HT-29 (cell line): ENCODE data around the gene GPRIN3. TPM values are rescaled to one million over a fixed set of nuclear protein-coding genes. Genes with fewer than 3 reads are reported as not detected.
"Not testable (repeated sequence)": the region's sequence is repeated elsewhere in the genome, so short reads cannot be mapped to it uniquely, and the experiment has no call there.

Experiments
- DNase-seq: peaks from one replicate; pipeline ENCODE4 v3.0.0-alpha.2; 2015; ENCODE audit warnings: low spot score
- total RNA-seq: library from RNA; depleted of rRNA; stranded (reverse); fragments of >200 nt; shearing (Covaris generic); gene quantifications from 2 replicates; pipeline ENCODE4 v1.2.3, GENCODE V29; 2014

GPRIN3 gene
- total RNA-seq, 1 experiment from 2014 or later = 3.3 TPM

- no peak for DNase-seq
Measured at GRCh38 chr4:89257376-89257775, 50.2 kb downstream of the GPRIN3 start.

GRCh38 chr4:89256203-89256800 is 51.3 kb downstream of the GPRIN3 start:
- no peak for DNase-seq

DNA sequence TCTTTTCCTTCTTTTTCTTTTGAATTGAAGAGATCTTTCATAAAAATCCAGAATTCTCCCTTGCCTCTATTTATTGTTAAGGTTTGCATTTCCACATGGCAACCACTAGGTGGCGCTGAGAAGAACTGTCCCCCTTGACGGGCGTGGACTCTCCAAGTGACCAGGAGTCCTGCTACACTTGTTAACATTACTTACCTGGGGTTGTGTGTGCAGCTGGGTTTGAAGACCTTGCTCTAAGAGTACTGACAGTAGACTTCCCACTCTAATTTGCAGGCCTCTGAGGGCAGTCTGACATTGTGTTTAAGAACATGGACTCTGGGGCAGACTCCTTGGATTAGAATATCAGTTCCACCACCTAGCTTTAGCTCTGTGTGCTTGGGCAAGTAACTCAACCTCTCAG is 52.8 kb downstream of the GPRIN3 start:
- peak; percentile 65 for DNase-seq

DNA sequence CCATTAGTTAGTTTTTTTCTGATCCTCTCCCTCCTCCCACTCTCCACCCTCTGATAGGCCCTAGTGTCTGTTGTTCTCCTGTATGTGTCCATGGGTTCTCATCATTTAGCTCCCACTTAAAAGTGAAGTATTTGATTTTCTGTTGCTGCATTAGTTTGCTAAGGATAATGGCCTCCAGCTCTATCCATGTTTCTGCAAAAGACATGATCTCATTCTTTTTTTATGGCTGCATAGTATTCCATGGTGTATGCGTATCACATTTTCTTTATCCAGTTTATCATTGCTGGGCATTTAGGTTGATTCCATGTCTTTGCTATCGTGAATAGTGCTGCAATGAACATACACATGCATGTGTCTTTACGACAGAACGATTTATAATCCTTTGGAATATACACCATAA is 53.3 kb downstream of the GPRIN3 start:
- not testable (repeated sequence) for DNase-seq

GRCh38 chr4:89253935-89254334 is 53.7 kb downstream of the GPRIN3 start:
- no peak for DNase-seq

GRCh38 chr4:89253311-89253710 is 54.3 kb downstream of the GPRIN3 start:
- DNase-seq = peak; percentile 39

DNA sequence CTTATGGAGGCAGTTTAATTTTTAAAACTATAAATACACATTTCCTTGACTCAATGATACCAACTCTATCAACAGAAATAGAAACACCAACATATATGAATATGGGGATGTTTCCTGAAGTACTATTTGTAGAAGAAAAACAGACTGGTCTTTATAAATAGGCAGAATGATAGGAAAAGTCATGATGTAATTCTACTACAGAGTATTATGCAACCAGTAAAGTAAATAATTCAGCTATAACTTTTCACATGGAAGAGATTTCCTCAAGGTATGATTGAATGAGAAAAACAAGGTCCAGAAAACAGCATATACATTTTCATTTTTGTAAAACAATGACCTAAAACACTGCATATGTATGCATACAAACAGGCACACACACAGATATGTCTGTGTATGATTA is 56.2 kb downstream of the GPRIN3 start:
- DNase-seq = no peak

DNA sequence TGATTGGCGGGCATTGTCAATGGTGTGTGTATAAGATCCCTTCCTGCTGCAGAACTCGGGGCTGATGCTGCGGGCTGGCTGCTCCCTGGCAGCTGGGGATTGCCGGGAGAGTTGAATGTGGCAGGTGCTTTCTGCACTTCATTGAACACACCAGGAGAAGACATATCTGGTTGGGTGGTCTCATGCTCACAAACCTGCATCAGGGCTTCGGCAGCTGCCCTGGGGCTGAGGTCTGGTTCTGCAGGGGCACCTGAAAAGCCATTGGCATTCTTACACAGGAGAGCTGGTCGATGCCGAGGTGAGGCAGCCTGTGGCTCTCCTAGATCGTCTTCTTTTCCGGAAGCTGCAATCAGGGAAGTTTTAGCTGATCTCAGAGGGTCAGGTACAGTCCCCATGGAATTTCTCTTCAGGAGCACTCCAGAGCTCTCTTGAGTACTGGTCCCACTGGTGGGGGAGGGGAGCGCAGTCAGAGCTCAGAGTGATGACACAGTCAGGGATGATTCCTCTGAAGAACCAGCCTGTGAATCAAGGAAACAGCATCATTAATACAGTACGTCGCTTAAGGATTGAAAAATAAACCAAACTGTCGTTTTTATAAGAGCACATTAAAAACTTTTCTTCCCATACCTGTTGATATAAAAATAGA is 57.8 kb downstream of the GPRIN3 start:
- no peak for DNase-seq

DNA sequence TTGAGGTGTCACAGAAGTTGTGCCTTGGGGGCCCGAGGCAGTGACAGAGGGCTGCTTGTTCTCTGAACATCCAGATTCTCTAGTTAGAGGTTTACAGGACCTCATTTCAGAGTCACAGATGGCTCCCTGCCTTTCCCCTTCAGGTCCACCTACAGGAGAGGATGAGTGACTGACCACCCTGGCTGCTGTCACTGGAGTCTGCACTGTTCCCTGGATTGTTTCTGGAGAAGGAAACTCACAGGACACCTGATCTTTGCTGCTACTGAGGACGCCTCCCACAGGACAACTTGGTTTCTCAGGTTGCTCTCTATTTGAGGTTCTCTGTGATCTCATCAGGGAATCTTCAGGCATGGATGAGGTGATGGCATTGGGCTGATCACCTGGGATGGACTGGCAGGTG is 58.3 kb downstream of the GPRIN3 start:
- no peak for DNase-seq

DNA sequence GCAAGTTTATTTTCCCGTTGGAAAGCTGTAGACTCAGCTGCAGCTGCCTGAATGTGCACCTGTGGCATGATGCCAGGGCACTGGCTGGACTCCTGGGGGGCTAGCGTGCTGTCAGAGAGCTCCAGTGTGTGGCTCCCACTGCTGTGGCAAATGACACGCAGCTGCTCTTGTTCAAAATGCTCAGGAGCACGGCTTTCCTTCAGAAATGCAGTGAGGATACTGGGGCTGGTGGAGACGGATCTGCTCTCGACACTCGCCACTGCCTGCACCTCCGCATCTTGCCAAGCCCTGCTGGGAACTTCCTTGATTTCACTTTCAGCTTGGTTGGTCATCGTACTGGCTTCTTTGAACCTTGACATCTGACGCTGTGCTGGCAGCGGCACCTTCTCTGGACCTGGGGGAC is 58.7 kb downstream of the GPRIN3 start:
- DNase-seq = no peak

GRCh38 chr4:89247951-89248350 is 59.6 kb downstream of the GPRIN3 start:
- no peak for DNase-seq

DNA sequence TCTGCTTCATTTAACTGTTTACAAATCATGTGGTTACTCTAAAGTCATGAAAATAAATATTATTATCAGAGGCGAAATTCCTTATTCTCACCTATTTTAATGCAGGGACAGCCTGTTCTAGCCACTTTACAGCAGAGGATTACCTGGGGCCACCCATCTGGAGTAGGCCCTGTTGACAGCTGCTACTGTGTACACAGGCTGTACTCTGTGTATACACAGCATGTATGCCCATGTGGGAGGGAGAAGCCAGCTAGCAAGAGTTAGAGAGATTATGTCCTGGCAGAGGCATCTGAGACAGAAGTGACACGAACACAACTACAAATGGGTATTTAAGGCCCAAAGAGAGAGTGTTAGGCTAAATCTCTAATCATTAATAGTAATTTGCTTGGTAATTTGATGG is 62.1 kb downstream of the GPRIN3 start:
- DNase-seq = no peak

GRCh38 chr4:89243733-89244252 is 63.8 kb downstream of the GPRIN3 start:
- no peak for DNase-seq

GRCh38 chr4:89242864-89243732 is 64.5 kb downstream of the GPRIN3 start:
- DNase-seq = no peak

DNA sequence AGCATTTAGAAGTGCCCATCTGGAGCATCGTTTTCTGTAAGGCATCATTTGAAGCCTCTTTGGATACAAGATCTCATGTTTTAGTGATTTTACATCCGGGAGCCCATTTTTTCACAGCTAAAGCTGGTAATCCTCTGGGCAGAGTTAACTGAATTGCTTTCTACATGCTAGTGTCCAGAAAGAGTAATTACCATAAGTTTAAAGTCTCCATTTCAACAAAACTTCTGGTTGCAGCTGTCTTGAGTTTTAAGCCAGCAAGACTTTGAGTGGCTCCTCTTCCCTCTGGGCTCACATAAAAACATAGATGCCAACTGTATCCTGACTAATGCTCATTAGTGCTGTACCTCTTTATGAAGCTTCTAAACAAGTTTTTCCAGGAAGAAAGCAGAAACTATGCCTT is 65.4 kb downstream of the GPRIN3 start:
- no peak for DNase-seq

GRCh38 chr4:89230271-89230670 is 77.3 kb downstream of the GPRIN3 start:
- DNase-seq = no peak

DNA sequence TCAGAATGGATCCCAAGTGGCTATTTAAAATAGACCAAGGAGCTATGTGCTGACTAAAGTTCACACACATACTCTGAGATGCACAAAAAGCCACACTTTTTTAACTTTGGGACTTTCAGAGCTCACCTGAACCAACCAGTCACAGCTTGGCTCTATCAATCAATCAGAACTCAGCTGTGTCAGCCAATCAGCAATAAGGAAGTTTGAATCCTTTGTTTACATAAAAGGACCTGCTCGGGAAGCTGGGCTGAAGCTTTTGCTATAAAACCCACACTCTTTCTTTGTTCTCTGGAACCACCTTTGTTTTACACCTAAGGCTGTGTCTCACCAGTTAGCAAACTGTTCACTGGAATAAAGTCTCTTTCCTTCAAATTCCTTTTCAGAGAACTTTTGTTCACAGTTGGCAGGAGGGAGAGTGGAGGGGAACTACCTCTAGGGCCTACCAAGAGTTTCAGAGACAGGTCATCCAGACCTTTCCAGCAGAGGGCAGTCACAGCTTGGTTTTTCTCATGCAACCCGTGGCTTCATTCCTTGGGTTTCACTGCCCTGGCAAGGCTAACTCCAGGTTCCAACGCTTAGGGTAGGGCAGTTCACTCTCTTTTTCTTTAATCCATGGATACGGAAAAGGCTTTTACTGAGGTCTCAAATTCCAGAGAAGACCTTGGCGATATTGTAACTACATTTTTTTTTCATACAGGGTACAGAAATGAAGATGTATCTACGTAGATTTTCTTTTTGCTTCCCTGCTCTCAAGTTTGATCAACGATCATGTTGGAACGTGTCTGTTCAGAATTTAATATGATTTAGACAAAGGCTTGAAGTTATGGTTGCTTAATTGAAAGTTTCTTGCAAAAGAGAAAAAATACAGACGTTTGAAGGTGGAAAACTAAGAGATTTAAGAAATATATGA is 80.7 kb downstream of the GPRIN3 start:
- DNase-seq = peak; percentile 97

DNA sequence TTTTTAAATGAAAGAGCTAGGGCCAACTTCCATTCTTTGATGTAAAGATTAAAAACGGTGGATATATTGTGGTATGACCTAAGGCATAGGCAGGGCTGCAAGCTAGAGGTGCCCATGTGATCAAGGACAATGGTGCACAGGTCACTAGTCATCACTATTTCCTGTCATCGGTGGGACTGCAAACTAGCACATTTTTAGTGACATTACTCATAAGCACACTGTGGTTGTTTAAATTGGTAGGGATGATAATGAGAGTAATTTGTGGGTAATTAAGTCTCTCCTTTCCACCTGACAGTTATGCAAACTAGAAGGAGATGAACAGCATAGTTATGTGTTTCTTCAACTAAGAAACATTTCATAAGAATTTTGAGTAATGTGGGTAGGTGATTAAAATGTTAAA is 85.4 kb downstream of the GPRIN3 start:
- DNase-seq = no peak

DNA sequence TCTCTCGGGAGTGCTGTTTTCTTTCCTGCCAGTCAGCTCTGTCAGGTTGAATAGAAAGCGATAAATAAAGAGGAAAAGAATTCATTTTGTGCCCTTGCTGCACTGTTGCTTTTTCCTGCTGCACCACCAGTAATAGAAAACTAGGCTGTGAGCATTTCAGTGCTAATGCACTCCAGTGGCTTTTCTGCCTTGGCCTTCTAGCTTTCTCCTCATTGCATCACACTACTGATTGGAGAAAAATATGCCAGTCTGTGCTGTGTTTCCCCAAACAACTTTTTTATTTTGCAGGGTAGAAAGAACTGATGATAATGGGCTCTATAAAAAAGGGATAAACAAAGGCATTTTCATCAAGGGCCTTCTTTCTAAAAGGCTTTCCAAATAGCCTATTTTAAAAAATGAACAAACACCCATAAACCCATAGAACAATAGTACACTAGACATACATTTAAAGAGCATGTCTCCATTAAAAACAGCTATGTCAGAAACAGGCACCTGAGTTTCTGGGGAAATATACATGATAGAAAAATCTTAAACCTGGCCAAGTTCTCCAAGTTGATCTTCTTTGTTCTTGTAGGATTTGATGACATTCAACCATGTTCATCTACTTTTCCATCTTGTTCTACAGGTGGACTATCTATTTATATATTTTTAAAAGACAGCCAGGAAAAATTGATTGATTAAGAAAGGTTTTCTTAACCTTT is 86.3 kb downstream of the GPRIN3 start:
- DNase-seq = no peak

- DNase-seq = no peak
Measured at GRCh38 chr4:89218587-89218986, 89.0 kb downstream of the GPRIN3 start.

DNA sequence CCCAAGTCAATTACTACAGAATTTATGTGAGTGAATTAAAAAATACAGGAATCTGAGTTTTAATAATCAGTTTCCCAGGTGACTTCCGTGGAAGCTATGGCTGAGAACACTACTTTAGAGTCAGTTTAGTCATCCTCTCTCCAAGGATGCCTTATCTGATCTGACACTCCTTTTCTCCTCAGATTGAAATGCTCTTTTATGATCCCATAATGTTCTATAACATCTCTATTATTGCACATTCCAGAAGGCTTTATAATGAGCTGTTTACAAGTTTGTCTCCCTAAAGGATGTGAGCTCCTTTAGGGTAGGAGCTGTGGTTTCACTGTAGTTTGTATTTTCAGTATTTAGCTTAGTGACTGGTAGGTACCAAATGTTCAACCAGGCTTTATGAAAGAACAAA is 90.0 kb downstream of the GPRIN3 start:
- no peak for DNase-seq
